ENCODE measurements around the gene IBA57. TPM values are rescaled to one million over a fixed set of nuclear protein-coding genes. Genes with fewer than 3 reads are reported as not detected.
A peak's percentile ranks its signal among the peaks of the same experiment; 100 is the strongest.
"Not testable (repeated sequence)": the region's sequence is repeated elsewhere in the genome, so short reads cannot be mapped to it uniquely, and the experiment has no call there.

The IBA57 gene
- total RNA-seq, 1 donor from 2014 or later, result 10.4 TPM

DNA sequence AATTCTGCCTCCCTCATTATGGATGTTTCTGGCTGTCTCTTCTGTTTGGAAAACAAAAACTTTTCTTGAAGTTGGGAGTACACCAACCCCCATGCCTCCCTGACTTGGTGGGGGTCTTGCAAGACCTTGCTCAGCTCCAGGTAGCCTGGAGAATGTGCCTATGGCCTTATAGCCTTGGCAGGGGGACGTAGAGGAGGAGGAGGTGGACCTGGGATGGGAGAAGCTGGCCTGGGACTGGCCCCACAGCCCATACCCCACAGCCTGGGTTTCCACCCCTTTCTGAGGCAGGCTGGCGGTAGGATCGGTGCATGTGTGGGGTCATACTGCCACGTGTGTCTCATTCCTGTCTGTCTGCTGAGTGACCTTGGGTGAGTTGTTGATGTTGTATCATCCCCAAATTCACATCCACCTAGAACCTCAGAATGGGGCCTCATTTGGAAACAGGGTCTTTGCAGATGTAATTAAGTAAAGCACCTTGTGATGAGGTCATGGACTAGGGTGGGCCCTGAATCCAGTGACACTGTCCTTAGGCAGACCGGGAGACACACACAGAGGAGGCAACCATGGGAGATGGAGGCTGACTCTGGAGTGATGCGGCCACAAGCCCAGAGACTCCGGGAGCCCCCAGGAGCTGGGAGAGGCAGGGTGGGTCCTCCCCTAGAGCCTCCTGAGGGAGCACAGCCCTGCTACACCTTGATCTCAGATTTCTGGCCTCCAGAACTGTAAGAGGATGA is 60.7 kb downstream of the IBA57 start:
- no peak for DNase-seq (ENCODE audit: low read depth)

DNA sequence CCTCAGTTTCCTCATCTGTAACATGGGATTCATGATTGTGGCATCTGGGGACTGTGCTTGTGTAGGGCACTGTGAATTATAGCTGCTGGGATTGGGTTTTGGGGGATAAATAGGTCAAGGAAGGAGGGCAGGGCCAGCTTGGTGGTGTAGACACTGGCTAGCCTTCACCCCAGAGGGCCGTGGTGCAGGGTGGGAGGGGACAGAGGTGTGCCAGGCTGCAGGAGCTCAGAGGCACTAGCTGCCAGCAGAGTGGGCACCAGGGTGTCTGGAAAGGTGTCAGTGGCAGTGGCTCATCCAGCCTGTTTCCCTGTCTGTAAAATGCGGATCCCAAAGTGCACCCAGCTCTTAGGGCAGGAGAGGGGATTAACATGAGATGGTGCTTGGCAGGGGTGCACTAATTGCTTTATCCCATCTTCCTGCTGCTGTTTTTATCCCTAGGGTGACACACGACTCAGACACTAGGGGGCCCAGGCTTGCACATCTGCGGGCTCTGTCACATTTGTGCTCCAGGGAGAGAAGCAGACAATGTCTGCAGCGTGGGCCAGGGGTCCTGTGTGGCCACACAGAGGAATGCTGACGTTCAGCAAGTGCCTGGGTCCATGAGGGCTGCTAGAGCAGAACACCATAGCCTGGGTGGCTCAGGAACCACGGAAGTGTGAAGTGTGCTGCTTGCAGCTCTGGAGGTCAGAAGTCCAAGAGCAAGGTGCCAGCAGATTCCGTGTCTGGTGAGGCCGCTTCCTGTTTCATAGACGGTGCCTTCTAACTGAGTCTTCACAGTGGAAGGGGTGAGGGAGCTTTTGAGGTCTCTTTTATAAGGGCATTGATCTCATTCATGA is 61.6 kb downstream of the IBA57 start:
- DNase-seq (ENCODE audit: low read depth), result peak; percentile 76

DNA sequence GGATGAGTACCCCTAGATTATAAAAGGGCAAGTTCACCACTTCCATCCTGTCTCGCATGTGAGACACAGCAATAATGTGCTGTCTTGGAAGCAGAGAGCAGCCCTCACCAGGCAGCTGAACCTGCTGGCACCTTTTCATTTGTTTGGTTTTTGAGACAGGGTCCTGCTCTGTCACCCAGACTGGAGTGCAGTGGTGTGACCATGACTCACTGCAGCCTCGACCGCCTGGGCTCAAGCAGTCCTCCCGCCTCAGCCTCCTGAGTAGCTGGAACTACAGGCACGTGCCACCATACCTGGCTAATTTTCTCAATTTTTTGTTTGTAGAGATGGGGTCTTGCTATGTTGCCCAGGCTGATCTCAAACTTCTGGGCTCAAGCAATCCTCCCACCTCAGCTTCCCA is 62.5 kb downstream of the IBA57 start:
- not testable (repeated sequence) for DNase-seq (ENCODE audit: low read depth)

DNA sequence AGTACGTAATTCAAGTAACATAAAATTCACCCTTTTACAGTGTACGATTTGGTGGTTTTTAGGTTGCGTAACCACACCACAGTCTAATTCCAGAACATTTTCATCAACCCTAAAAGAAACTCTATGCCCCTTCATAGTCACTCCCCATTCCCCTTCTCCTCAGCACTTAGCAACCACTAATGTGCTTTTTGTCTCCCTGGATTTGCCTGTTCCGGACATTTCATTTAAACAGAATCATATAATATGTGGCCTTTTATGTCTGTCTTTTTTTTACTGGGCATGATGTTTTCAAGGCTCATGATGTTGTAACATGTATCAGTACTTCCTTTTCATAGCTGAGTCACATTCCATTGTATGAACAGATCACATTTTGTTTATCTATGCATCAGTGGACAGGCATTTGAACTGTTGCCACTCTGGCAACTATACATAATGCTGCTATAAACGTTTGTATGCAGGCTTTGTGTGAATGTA is 63.0 kb downstream of the IBA57 start:
- DNase-seq (ENCODE audit: low read depth), result peak; percentile 91

DNA sequence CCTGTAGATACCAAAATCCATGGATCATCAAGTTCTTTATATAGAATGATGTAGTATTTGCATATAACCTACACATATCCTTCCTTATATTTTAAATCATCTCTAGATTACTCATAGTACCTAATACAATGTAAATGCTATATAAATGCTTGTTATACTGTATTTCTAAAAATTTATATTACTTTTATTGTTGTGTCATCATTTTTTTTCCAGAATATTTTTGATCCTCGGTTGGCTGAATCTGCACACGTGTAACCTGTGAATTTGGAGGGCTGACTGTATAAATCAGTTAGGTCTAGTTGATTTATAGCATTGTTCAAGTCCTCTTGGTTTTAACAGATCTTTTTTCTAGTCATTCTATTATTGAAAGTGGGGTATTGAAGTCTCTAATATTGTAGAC is 65.6 kb downstream of the IBA57 start:
- no peak for DNase-seq (ENCODE audit: low read depth)

Other genes with a start within 250 kb of the IBA57 start
- 0.89 and 1.6 TPM in 2 replicates for gene WNT9A, start 217.9 kb upstream of the IBA57 start, total RNA-seq
- gene WNT3A, start 158.8 kb upstream of the IBA57 start, total RNA-seq, result not detected in 2 replicates
- gene ARF1, start 83.1 kb upstream of the IBA57 start, total RNA-seq, result 162 and 184 TPM in 2 replicates
- 7.1 and 13.0 TPM in 2 replicates for gene C1orf35, start 62.5 kb upstream of the IBA57 start, total RNA-seq
- gene MRPL55, start 56.5 kb upstream of the IBA57 start, total RNA-seq, result 36.3 and 62.9 TPM in 2 replicates
- gene GUK1, start 25.5 kb upstream of the IBA57 start, total RNA-seq, result 127 and 438 TPM in 2 replicates
- gene GJC2, start 15.9 kb upstream of the IBA57 start, total RNA-seq, result 0.50 and 0.69 TPM in 2 replicates
- gene OBSCN, start 42.2 kb downstream of the IBA57 start, total RNA-seq, result 4.0 and 74.1 TPM in 2 replicates
- 16.5 and 22.0 TPM in 2 replicates for gene TRIM11, start 241.0 kb downstream of the IBA57 start, total RNA-seq